Femur (tissue), 1 donor: ENCODE measurements around the gene C4BPB.

Source experiments
- DNase-seq: peaks from one replicate; pipeline ENCODE4 v3.0.0-alpha.2; 2017

The C4BPB gene

DNA sequence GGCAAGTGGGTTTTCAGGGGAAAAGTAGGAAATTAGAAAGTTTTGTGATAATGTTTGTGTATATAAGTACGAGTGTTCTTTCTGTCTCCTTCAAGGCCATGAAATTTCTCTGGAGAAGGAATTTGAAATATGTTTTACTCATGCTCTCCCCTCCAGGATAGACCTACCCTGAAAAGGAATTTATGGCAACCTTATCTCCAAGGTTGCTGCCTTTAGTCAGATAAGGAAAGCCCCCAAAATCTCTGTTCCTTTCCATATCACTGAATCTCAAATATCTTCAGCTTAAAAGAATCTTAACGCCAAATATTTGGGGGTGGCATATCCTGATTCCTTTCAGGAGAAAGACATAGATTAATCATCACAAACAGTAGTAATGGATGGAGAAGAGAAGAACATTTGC lies 499 bp upstream of the C4BPB start:
- no peak for DNase-seq

- no peak for DNase-seq
These were observed 1.1 kb downstream of the C4BPB start for GRCh38 chr1:207089627-207090355.

DNA sequence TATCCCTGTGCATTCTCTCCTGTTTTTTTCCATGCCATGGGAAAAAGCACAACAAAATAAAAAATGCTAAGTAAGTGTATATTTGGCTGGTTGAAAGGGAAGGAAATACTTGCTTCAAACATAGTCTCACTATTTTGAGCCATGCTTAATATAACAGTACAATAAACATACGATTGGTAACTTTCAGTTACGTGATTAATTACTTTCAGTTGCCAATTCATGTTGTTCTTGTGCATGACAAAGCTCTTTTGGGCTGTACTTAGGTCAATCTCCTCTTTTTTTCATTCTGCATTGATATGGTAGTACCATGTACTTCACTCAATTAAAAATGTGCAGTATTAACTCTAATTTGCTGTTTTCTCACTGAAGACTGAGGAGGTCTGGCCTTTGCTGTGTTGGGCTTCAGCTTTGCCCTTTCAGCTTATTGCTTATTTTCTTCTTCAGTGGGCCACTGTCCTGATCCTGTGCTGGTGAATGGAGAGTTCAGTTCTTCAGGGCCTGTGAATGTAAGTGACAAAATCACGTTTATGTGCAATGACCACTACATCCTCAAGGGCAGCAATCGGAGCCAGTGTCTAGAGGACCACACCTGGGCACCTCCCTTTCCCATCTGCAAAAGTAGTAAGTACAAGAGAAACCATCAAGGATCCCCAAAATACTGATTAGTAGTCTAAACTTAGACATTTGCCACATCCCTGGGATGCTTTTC lies 2.7 kb downstream of the C4BPB start:
- no peak for DNase-seq

DNA sequence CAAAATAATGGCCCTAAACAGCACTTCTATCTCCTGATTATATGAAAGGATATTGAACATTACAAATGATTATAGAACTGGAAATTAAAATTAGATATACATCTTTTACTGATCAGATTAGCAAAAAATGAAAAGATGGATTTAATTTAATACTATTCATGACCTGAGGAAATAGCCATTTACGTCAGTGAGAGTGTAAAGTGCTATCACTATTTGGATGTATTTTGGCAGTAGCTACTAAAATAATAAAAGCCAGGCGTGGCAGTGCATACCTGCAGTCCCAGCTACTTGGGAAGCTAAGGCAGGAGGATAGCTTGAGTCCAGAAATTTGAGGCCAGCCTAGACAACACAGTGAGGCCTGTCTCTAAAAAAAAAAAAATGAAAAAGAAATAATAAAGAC lies 5.3 kb downstream of the C4BPB start:
- DNase-seq = no peak

DNA sequence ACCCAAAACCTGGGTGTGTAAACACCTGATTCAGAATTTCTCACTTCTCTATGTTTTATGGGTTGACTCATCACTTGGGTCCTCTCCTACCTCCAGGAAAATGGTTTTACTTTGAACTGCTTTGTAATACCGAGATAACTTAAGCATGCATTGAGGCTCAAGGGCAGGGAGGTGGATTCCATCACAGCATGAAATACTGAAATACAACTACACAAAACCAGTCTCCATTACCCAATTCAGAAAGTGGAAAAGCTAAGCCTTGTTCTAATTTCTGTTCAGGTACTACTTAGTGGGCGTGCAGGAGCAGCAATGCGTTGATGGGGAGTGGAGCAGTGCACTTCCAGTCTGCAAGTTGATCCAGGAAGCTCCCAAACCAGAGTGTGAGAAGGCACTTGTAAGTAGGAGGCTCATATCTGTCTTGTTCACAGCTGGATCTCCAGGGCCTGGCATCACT lies 9.2 kb downstream of the C4BPB start:
- no peak for DNase-seq

DNA sequence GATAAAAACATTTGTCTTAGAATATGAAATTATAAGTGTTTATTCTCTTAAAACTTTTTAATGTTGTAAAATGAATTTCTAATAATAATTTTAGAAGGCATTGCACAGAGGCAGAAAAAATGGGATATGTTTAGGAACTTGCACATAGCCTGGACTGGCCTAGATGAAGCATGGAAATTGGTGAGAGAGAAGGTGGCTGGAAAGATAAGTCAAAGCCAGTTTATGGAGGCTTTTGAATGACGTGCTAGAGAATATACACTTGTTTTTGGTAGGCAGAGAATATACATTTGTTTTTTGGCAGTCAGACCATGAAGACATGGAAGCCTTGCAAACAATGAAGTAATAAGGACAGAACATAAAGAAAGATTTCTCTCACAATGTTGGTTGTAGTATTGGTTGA lies 13.1 kb downstream of the C4BPB start:
- DNase-seq = no peak

DNA sequence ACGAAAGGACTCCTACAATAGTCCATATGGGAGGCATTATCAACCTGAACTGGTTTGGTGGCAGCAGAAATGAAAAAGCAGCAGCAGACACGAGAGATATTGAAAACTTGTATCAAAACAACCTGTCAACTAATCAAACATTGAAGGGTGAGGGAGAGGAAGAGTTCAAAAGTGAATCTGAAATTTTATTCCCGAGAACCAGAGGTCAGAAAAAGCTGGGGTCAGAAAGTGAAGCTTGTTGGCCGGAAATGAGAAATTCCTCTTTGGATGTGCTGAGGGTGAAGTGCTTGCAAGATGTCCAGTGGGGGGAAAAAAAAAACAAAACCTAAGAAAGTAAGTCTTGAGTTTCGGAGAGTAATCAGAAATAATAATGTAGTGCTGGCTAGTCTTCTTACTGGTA lies 13.5 kb downstream of the C4BPB start:
- no peak for DNase-seq

DNA sequence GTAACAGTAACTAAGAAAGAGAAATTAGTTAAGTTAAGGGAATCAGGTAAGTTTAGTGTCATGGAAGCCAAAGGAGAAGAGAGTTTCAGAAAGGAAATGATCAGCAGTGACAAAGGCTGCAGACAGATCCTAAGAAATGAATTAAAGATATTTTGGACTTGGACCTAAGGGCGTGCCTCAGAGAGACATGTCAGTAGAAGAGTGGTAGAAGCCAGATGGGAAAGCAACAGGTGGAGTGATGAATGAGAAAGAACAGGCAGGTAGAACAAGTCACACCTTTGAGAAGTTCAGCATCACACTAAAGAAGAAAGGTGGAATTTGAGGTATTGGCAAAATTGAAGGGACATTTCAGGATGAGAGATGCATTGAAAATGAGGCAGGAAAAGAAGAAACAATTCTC lies 14.0 kb downstream of the C4BPB start:
- no peak for DNase-seq

DNA sequence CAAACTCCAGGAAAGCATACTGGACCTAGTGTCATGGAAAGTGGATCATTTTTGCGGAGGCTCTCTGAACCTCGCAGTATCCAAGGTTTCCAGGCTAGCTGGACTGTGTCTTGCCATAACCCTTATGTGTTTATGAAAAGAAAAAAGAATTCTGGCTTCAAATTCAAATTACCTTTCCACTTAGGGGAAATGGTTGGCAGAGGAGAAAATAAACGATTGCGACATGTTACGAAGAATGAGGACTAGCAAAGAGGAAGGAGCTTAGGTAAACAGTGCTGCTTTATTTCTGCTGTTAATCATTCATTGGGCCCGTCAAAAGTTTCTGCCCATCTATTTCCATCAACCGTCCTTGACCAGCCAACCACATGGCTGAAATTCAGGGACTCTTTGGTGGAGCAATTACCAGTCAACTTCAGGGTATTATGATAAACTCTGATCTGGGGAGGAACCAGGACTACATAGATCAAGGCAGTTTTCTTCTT lies 15.3 kb downstream of the C4BPB start, which contains the start of gene C4BPA:
C4BPA (plus strand) TSS at position 342 of the 482 bp plus-strand sequence. CDS start 8,793 bp downstream, outside the sequence.
- DNase-seq = no peak

DNA sequence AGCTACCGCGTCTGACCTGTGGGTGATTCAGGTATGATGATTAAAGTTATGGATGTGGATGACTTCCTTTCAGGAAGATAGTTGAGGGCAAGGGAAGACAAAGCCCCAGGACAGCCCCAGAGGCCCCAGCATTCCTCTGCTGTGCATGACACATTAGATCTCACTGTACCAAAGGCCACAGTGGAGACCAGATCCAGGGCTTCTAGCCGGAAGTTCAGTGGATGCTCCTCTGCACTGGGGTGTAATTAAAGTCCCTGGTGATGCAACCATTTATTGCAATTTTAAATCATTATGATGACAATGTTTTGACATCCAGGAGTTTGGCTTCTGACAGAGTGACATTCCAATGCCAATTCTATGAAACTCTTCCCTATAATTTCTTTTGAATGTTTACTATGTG lies 20.3 kb downstream of the C4BPB start:
- DNase-seq = no peak

DNA sequence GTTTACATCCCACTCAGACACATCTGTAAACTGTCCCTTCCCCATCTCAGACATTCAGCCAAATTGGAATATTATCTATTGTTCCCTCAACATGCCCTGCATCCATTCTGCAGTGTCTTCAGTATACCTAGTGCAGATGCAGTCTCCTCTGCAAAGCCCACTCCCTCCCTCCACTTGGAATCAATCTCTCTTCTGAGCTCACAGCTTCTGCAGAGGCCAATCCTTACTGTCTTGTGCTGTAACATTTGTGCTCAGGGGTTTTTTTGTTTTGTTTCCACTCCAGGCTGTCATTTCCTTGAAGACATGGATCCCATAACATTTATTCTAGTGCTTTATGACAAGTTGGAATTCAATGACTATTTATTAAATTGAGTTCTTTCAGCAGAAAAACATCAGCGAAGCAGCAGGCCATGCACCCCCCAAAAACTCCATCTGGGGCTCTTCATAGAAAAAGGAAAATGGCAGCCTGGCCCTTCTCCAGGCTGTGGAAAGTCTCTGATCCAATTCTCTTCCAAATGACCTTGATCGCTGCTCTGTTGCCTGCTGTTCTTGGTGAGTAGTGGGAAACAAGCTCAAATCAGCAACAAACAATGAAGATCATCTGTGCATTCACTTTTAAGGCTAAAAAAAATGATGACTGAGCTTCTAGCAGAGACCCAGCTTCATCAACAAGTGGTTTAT lies 24.1 kb downstream of the C4BPB start:
- no peak for DNase-seq

- no peak for DNase-seq
These were observed 26.6 kb downstream of the C4BPB start for GRCh38 chr1:207115269-207115668.

- DNase-seq = no peak
These were observed 35.7 kb downstream of the C4BPB start for GRCh38 chr1:207124389-207124788.

- DNase-seq = no peak
These were observed 39.8 kb downstream of the C4BPB start for GRCh38 chr1:207128336-207128921.

- no peak for DNase-seq
These were observed 40.4 kb downstream of the C4BPB start for GRCh38 chr1:207129053-207129452.

DNA sequence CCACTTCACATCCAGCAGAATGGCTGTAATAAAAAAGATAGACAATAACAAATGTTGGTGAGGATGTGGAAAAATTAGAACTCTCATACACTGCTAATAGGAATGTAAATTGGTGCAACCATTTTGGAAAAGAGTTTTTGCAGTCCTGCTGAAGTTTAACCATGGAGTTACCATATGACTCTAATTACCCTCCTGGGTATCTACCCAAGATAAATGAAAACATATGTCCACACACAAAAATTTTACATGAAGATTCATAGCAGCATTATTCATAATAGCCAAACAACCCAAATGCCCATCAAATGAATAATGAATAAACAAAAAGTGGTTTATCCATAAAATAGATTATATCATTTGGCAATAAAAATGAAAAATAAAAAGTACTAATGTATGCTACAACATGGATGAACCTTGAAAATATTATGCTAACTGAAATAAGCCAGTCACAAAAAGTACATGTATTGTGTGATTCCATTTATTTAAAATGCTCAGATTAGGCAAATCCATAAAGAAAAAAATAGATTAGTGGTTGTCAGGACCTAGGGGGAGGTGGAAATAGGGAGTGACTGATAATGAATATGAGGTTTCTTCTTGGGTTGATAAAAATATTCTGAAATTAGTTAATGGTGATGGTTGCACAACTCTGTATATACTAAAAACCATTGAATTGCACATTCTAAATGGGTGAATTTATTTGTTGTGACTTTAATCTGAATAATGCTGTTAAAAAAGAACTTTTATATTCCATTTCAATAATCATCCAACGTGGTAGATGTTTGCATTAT lies 41.8 kb downstream of the C4BPB start:
- DNase-seq = no peak

- no peak for DNase-seq
These were observed 42.5 kb downstream of the C4BPB start for GRCh38 chr1:207131163-207131562.

GRCh38 chr1:207134581-207134980 lies 45.9 kb downstream of the C4BPB start:
- no peak for DNase-seq

DNA sequence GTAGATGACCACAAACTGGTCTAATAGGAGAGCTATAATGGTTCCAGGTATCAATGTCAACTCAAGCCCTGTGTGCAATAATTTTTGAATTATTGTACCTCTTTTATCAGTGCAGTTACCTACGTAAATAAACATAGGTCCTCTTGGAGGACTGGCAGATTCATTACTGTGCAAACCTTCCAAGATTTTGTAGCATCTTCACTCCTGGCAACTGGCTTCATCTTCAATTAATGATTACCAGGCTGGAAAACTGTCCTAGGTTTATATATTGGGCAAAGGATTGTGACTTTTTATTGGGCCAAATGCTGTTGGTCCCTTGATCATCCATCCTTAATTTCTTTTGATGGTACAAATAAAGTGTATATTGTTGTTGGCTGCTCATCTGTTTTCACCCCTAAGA lies 51.0 kb downstream of the C4BPB start:
- DNase-seq = no peak

DNA sequence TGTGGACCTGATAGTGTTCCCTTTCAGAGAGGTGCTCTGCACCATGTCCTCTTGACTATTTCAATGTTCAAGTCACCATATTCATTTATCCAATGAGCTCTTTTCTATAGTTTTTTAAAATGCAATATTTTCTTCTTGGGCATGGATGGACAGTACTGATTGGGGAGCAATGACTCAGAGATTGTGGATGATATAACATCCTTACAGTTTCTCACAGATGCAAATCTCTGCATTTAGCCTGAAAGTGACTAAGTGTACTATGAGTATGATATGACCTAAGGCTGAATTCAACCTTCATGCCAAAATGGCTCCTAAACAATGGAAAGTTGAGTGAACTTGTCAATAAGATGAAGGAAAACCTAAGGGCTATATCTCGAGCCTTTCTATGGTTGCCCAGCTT lies 51.9 kb downstream of the C4BPB start:
- DNase-seq = no peak

DNA sequence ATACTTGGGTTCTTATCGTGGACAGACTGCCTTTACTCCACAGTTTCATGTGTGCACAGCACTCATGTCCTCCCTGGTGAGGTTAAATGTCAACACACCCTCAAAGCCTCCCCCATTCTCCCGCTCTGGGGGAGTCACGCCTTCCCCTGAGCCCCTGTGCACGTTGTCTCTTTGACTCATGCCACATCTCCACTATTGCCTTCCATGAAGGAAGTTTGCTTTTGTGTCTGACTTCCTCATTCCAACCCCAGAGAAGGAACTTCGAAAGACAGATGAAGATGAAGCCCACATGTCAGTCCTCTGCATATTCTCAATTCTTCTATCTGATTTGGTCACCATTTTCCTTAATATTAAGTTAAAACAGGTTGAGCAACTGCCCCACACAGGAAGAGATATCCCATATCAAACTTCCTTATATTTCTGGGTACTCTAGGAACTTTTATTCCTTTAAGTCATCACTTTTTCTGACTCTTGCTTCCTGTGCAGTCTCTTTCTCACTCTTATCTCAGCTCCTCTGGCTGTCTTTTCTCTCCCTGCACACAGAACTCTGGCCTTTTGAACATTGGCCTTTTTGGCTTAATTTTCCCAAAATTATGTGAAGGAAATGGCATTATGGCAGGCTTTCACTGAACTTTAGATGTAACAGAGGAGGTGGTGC lies 56.9 kb downstream of the C4BPB start:
- no peak for DNase-seq
